Left hindlimb (tissue), 1 donor: ENCODE measurements around the gene TBXA2R.
"Not testable (repeated sequence)": the region's sequence is repeated elsewhere in the genome, so short reads cannot be mapped to it uniquely, and the experiment has no call there.

Source experiments
- DNase-seq: peaks from one replicate; pipeline ENCODE4 v3.0.0-alpha.2; 2018

The TBXA2R gene

GRCh38 chr19:3638208-3639193 is 31.8 kb upstream of the TBXA2R start:
- DNase-seq, result no peak

DNA sequence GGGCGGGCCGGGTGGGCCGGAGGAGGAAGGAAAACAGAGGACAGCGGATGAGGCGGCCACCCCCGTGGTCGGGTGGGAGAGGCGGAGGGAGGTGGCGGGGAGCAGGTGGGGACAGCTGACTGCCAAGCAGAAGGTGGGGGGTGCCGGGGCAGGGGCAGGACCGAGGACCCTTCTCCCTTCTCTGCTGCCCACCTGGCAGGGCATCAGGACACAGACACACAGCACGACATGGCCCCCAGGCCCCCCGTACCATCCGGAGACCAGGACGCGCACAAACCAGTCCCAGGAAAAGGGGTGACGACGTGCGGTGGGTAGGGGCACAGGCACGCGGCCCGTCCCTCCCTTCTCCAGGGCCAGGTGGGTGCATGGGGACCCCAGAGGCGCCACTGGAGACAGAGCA is 30.9 kb upstream of the TBXA2R start:
- no peak for DNase-seq

DNA sequence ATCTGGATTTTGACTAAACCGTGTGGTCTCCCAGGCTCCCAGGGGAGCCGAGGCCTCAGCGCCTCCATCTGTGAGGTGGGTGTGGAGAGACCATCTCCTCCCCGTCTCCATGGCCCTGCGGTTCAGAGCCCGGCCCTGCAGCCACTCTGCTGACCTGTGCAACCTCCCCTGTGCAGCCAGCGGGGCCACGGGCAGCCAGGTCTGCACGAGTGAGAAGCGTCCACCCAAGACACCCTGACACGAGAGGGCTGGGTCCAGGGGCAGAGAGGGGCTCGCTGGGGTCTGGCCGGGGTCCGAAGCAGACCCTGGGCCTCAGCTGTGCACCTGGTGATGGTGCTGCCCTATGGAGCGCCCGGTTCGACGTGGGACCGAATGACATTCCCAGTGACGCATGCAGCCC is 30.3 kb upstream of the TBXA2R start:
- no peak for DNase-seq

DNA sequence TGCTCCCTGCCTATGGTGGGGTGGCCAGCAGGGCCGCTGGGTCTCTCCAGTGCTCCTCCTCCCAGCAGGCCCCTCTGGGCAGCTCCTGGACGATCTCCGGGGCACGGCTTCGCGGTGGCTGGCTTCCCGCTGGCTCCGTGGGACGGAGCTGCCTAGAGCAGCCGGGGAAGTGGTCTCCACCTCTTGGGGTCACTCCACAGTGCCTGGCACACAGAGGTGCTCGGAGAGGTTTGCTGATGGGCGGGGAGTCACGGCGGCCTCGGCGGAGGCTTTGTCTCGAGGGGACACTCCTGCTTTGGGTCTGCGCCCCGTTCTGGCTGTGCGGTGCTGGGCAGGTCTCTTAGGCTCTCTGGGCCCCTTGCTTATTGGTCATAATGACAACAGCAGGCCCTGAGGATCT is 29.8 kb upstream of the TBXA2R start:
- DNase-seq, result no peak

- DNase-seq, result no peak
These were observed 27.9 kb upstream of the TBXA2R start for GRCh38 chr19:3634496-3635045.

GRCh38 chr19:3633559-3633988 is 26.9 kb upstream of the TBXA2R start:
- DNase-seq, result no peak

GRCh38 chr19:3632739-3633558 is 26.3 kb upstream of the TBXA2R start:
- DNase-seq, result no peak

GRCh38 chr19:3632098-3632497 is 25.4 kb upstream of the TBXA2R start:
- no peak for DNase-seq

DNA sequence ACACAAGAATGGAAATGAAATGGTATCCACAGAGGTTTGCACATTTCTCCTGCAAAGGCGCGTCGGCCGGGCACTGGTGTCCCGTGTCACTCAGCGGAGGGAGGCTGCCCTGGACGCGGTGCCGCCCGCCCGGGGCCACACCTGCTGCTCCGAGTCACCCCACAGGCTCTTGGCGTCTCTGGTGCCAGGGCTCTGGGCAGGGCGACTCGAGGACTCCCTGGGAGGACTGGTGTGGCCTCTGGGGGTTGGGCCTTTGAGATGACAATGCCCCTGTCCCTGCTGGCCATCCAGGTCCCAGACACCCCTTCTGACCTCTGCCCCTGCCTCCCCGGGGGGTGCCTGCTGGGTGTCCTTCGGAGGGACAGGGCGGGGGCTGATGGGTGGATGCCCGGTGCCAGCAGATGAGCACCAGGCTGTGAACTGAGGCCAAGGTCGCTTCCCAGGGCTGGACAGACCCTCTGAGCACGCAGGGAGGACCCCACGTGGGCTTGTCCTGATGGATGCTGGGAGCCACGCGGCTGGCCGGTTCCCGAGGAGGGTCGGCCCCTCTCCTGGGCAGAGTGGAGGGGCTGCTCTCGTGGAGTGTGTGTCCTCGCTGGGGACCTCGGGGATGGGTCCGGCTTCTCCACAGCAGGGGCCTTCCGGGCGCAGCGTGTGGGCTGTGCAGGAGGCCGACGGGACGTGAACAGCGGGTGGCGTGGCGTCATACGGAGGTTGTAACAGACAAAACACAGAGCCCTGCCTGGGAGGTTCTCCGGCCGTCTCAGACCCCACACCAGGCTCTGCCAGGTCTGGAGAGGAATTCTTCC is 24.6 kb upstream of the TBXA2R start:
- DNase-seq, result no peak

DNA sequence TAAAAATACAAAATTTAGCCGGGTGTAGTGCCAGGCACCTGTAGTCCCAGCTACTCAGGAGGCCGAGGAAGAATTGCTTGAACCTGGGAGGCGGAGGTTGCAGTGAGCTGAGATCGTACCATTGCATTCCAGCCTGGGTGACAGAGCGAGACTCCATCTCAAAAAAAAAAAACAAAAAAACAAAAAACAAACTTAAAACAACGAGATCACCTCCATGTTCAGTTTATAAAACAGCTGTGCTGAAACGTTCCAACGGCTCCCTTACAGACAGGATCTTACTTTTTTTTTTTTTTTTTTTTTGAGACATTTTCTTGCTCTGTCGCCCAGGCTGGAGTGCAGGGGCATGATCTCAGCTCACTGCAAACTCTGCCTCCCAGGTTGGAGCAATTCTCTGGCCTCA is 22.1 kb upstream of the TBXA2R start:
- not testable (repeated sequence) for DNase-seq

DNA sequence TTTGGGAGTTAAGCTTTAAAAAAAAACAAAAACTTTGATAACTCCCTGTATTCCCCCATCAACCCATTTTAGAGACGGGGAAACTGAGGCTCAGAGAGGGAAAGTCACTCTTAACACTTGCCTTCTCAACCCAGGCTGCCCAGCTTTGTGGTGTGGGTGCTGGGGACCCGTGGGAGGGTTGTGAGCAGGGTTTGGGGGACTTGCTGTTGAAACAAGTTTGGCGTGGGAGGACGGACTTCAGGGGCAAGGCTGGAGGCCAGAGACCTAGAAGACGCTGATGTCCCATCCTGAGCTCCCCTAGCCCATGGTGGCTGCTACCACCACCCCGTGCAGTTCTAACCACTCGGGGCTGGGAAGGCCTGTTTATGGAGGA is 20.7 kb upstream of the TBXA2R start:
- no peak for DNase-seq

GRCh38 chr19:3626473-3627350 is 20.0 kb upstream of the TBXA2R start, which contains the start of gene CACTIN:
Gene CACTIN, minus strand, starts transcription at chr19:3626790. Its CDS starts 28 bp downstream, at chr19:3626762.
- peak; percentile 97 for DNase-seq

DNA sequence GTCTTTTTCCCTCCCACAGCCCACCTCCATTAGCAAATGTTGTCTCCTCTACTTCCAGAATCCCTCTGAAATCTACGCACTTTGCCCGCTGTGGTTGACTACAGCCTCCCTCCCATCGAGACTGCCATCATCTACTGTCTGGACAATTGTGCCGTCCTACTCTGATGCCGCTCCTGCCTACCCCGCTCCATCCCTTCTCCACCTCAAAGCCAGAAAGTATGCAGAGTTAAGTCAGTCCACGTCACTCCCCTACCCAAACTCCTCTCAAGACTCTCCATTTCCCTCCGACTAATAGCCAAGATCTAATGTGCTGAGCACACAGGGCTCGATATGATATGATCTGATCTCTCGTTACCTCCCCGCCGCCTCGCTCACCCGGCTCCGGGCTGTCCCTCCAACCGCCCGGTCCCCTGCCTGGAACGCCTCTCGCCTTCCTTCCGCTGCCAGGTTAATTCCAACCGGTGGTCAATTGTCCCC is 19.4 kb upstream of the TBXA2R start:
- DNase-seq, result no peak

DNA sequence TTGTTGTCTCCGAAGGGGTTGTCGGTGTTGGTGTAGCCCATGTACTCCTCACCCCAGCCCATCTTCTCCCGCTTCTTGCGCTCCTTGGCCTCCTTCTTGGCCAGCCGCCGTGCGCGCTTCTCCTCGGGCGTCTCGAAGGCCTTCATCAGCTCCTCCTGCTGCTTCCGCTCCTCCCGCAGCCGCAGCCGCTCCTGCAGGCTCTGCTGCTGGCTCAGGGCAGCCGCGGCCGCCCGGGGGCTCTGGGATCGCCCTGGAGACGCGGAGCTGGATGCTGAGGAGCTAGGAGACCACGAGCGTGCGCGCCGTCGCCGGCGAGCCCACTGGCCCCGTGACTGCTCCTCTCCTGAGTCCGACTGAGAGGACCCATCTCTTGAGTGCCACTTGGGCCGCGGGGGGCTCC is 17.0 kb upstream of the TBXA2R start:
- DNase-seq, result no peak

DNA sequence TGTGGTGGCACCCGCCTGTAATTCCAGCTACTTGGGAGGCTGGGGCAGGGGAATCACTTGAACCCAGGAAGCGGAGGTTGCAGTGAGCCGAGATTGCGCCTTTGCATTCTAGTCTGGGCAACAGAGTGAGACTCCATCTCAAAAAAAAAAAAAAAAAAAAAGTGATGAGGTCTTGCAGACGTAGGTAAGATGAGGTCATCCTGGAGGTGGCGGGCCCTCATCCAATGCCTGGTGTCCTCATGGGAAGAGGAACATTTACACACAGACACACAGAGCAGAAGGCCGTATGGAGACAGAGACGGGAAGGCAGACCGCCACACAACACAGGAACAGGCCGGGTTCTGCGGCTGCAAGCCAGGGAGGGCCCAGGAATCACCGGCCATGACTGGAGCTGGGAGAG is 15.5 kb upstream of the TBXA2R start:
- DNase-seq, result no peak

DNA sequence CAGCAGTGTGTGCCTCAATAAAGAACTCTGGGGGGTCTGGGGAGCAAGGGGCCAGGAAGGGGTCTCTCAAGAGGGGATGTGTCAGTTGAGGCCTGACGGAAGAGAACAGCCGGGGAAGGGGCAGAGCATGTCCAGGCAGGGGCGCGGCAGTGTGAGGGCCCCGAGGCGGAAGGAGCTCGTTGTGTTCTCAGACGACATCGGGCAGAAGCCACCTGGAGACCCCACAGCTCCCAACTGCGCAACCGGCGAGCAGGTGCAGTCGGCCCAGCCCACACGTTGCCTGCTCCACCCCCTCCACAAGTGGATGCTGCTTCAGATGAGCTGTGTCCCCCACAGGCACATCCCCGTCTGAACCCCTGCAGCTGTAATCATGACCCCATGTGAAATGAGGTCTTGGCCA is 15.0 kb upstream of the TBXA2R start:
- no peak for DNase-seq

DNA sequence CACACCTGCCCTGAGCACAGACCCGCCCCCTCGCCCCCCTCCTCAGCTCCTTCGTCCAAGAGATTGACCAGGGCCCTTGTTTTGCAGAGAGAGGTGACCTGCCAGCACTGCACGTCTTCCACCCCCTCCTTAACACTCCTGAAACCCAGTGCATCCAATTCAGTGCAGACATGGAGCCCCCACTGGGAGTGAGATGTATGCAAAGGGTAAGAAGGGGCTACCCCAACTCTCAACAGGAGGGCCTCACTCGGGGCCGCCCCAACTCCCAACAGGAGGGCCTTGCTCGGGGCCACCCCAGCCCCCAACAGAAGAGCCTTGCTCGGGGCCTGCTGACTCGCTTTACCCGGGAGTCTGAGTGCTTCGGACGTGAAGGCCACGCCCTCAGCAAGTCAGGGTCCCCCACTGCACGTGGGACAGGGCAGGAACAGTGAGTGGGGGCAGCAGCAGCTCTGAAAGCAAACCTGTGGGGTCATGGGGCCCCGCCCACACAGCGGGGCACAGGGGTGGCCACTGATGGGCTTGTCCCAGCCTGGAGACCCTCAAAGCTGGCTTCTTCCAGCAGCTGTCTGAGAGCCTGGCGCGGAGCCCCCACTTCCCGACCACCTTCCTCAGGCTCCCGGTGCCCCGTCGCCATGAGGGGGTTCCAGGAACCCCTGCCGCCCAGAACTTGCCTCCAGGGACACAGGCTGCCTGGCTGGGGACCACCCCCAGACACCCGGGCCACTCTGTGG is 14.3 kb upstream of the TBXA2R start:
- DNase-seq, result no peak

DNA sequence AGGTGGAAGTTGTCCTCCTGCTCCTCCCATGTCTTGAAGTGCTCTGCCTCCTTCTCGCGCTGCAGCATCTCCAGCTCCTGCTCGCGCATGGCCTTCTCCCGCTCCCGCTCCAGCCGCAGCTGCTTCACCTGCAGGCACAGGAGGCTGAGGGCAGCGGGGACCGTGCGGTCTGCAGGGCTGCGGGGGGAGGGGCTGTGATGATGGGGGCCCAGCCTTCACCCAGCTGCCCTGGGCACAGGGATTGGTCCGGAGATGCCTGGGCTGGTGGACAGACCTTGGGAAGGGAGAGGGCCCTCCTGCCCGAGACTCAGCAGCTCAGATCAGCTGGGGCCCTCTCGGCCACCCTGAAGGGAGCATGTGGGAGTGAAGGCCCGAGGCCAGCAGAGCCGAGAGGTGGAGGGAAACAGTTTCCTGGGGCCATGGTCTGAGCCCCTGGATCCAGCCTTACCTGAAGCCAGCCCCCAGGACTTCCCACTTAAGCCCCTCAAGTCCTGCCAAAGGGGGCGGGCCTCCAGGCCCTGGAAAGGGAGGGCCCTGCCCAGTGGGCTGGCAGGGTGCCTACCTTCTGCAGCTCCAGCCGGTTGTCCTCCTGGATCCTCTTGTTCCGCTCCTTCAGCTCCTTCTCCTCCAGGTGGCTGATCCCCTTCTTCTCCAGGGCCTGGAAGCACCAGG is 13.6 kb upstream of the TBXA2R start:
- DNase-seq, result no peak

DNA sequence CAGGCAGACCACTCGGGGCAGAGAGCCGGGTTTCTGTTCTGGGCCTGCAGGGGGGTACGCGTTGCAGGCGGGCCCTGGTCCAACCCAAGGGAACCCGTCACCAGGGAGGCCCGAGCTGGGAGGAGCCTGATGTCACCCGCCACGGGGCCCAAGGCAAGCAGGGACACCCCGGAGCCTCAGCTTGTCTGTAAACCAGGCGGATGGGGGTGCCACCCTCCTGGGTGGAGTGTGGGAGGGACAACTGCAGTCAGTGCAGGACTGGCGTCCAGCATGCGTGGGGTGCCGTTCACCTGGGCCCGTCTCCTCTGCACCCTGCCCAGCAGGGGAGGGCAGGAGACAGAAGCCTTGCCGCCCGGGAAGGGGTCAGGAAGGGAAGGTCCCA is 12.9 kb upstream of the TBXA2R start:
- no peak for DNase-seq
